HEK293T (cell line): ENCODE measurements around the gene ING3.

Experiments
- ARNT ChIP-seq: fragments of 450-650 bp; IDR thresholded peaks from 2 replicates; pipeline ENCODE4 v1.6.1; 2017; ENCODE audit warnings: mild to moderate bottlenecking
- BHLHE40 ChIP-seq: fragments of 450-650 bp; IDR thresholded peaks from 2 replicates; pipeline ENCODE4 v1.6.1; 2016; ENCODE audit warnings: mild to moderate bottlenecking, moderate library complexity, borderline replicate concordance
- ELF4 ChIP-seq: fragments of 450-650 bp; IDR thresholded peaks from 2 replicates; pipeline ENCODE4 v1.6.1; 2017; ENCODE audit warnings: antibody characterized with exemption
- TARDBP ChIP-seq: fragments of 450-650 bp; IDR thresholded peaks from 2 replicates; pipeline ENCODE4 v1.6.1; 2016

DNA sequence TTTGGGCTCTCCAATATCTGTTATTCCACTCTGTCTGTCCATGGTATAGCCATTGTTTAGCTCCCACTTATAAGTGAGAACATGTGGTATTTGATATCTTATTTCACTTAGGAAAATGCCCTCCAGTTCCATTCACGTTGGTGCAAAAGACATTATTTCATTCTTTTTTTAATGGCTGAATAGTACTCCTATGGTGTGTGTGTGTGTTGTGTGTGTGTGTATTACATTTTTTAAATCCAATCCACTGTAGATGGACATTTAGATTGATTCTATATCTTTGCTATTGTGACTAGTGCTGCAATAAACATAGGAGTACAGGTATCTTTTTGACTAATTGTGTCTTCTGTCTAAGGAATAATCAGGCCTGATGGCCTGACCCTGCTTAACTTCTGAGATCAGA is 30.5 kb downstream of the ING3 start:
- TF ChIP-seq TARDBP (no peak), BHLHE40 (no peak), ELF4 (no peak), ARNT (no peak)
